Suprapubic skin (tissue), 4 donors: Measurements from ENCODE around the gene DERL3.

ENCODE experiments used
- EP300 ChIP-seq: sonication (generic); formaldehyde crosslinking; IDR thresholded peaks from one replicate; pipeline ENCODE4 v1.6.1; 2017; ENCODE audit warnings: antibody characterized with exemption
- POLR2A ChIP-seq, 2 donors: fragments of 450-650 bp; IDR thresholded peaks; one replicate each; pipeline ENCODE4 v1.6.1; 2017; ENCODE audit warnings: antibody characterized with exemption in 2 of 2, mild to moderate bottlenecking in 2 of 2, moderate library complexity in 2 of 2
- POLR2AphosphoS5 ChIP-seq, 3 donors: sonication (generic); formaldehyde crosslinking; IDR thresholded peaks; one replicate each; pipeline ENCODE4 v1.6.1; 2017; ENCODE audit warnings: antibody characterized with exemption in 3 of 3
- TF ChIP-seq, protein P1 (sequence below), 2 donors: fragments of 200-600 bp in 1 of 2; fragments of 450-650 bp in 1 of 2; sonication (generic) in 1 of 2; IDR thresholded peaks; one replicate each; pipeline ENCODE4 v1.5.1; 2016 to 2019; ENCODE audit warnings: antibody characterized with exemption in 2 of 2, mild to moderate bottlenecking in 1 of 2, moderate library complexity in 1 of 2

DNA sequence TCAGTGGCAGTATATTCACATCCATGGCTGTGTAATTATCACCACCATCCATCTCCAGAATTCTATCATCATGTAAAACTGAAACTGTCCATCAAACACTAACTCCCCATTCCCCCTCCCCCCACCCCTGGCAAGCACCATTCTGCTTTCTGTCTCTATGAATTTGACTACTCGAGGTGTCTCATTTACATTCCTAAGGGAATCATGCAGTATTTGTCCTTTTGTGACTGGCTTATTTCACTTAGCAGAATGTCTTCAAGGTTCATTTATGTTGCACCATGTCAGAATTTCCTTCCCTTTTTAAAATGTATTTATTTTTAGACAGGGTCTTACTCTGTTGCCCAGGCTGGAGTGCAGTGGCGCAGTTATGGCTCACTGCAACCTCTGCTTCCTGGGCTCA lies 20.3 kb downstream of the DERL3 start:
- TF ChIP-seq, protein P1, sequence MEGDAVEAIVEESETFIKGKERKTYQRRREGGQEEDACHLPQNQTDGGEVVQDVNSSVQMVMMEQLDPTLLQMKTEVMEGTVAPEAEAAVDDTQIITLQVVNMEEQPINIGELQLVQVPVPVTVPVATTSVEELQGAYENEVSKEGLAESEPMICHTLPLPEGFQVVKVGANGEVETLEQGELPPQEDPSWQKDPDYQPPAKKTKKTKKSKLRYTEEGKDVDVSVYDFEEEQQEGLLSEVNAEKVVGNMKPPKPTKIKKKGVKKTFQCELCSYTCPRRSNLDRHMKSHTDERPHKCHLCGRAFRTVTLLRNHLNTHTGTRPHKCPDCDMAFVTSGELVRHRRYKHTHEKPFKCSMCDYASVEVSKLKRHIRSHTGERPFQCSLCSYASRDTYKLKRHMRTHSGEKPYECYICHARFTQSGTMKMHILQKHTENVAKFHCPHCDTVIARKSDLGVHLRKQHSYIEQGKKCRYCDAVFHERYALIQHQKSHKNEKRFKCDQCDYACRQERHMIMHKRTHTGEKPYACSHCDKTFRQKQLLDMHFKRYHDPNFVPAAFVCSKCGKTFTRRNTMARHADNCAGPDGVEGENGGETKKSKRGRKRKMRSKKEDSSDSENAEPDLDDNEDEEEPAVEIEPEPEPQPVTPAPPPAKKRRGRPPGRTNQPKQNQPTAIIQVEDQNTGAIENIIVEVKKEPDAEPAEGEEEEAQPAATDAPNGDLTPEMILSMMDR (IDR thresholded peaks at IDR 0.05), result no peak
- TF ChIP-seq POLR2A (IDR thresholded peaks at IDR 0.05) (no peak), EP300 (no peak), POLR2AphosphoS5 (IDR thresholded peaks at IDR 0.05) (no peak)
